ENCODE data around the gene ATPAF1. TPM values are rescaled to one million over a fixed set of nuclear protein-coding genes. Genes with fewer than 3 reads are reported as not detected.
A peak's percentile ranks its signal among the peaks of the same experiment; 100 is the strongest.

ATPAF1 gene
- 10 to 100 TPM; 52.2 to 71.3 TPM for total RNA-seq

DNA sequence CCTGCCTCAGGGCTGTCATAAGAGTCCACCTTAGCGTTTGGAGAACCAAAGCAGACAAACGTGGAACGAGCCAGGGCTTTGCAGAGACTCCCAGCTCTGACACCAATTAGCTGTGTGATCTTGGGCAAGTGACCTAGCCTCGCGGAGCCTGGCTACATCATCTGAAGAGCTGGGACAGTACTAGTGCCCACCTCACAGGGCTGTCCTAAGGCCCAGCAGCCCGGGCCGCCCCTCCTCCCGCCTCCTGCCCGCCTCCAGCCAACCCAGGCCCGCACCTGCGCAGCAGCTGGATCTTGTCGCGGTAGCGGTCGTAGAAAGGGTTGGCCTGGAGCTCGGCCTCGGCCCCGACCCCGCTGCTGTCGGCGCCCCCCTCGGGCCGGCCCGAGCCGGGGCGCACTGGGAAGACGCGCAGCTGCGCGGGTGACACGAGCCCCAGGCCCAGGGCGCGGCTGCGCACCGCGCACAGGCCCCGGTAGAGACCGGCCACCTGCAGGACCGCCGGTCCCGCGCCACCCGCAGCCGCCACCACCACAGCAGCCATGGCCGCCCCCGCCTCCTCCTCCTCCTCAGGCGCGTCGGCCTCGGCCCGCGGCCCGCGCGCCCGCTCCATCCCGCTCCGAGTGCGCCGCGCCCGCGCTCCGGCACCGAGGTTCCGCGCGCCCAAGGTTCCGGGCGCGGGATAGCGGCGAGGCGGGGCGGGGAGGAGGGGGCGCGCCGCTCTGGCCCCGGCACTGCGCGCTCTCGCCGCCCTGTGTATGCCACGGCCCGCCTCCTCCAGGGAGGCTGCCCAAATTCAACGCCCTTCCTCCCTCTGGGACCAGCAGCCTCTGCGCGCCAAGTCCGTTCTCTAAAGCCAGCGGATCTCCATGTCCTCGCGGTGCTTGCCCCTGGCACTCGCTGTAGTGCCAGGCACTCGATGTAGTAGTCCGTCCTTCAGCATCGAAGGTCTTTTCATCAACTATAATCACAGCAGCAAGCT is at the start of gene ATPAF1:
Gene ATPAF1 (minus strand): TSS at position 583 of the 979 bp plus-strand sequence. CDS start 42 bp downstream, at position 541.
- peaks cover 0 to 5% of the 10 kb centered on the region in 2 donors for H3K36me3 ChIP-seq
- no peaks in the 10 kb centered on the region for H3K9me3 ChIP-seq
- TF ChIP-seq POLR2A (IDR thresholded peaks at IDR 0.05): no peak
- TF ChIP-seq POLR2AphosphoS5 (IDR thresholded peaks at IDR 0.05): peak; percentile 12
- TF ChIP-seq CTCF (IDR thresholded peaks at IDR 0.05): peak in 1 of 4 experiments; percentile 6
- H3K4me3 ChIP-seq: peak within 1 kb of the TSS; percentile 96 to 100
- peaks cover 12% of the 10 kb centered on the region for H3K4me1 ChIP-seq (replicated peaks)
- DNase-seq (ENCODE audit: low spot score): peak; percentile 30
- H3K27me3 ChIP-seq (replicated peaks; ENCODE audit: insufficient read depth): no peaks in the 10 kb centered on the region
- under 1% methylated on average over 49 of the region's 96 CpGs for WGBS
- H3K27ac ChIP-seq: peak within 1 kb of the TSS; percentile 71 to 82
- intact Hi-C loops (cut with DNase I): loop anchor here (10.0 kb wide), 1 partner anchor 47 kb away; the partner anchor contains the start of gene EFCAB14

DNA sequence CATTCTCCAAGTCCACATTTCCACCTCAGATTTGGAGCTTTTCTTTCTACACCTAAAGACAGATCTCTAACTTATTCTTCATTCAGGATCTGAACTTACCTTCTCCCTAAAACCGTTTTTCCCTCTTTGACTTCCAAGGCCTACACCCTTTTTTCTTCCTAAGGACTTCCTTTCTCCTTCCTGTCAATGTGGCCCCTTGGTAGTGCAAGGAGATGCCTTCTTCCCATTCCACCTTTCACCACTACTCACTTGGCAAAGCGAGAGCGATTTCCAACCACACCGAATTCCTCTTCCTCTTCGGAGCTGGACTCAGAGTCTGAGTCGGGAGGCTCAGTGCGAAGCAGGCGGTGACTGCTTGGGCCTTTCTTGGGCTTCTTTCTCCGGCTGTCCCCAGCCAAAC is 49.5 kb upstream of the ATPAF1 start:
- TF ChIP-seq POLR2AphosphoS5 (IDR thresholded peaks at IDR 0.05): no peak
- no peak for TF ChIP-seq POLR2A (IDR thresholded peaks at IDR 0.05)
- no peak for TF ChIP-seq CTCF (IDR thresholded peaks at IDR 0.05)
- Histone ChIP-seq H3K4me3 (peak overlapping the region in 1 of 2 donors; percentile 87), H3K36me3 (peaks cover 5% of the 10 kb centered on the region in 2 donors), H3K4me1 (replicated peaks) (peaks cover 8% of the 10 kb centered on the region), H3K27me3 (replicated peaks; ENCODE audit: insufficient read depth) (no peaks in the 10 kb centered on the region), H3K27ac (no peak overlapping the region), H3K9me3 (no peaks in the 10 kb centered on the region)
- WGBS: 67% methylated on average over 9 of the region's 9 CpGs
- intact Hi-C loops (cut with DNase I): loop anchor here (2.0 to 10.0 kb wide), 3 partner anchors 53 to 115 kb away; partner anchors contain the start of genes ATPAF1, MKNK1 and MOB3C
- no peak for DNase-seq (ENCODE audit: low spot score)

GRCh38 chr1:46714976-46715375 is 46.8 kb upstream of the ATPAF1 start:
- WGBS: 55% methylated on average over 3 of the region's 3 CpGs
- no peak overlapping the region for H3K27ac ChIP-seq
- intact Hi-C loops (cut with DNase I): loop anchor here (5.0 to 10.0 kb wide), 2 partner anchors 50 to 113 kb away; partner anchors contain the start of genes ATPAF1 and MKNK1
- H3K4me1 ChIP-seq (replicated peaks): peaks cover 8% of the 10 kb centered on the region
- peaks cover 5% of the 10 kb centered on the region in 2 donors for H3K36me3 ChIP-seq
- DNase-seq (ENCODE audit: low spot score): no peak
- no peaks in the 10 kb centered on the region for H3K9me3 ChIP-seq
- no peaks in the 10 kb centered on the region for H3K27me3 ChIP-seq (replicated peaks; ENCODE audit: insufficient read depth)
- TF ChIP-seq POLR2A (IDR thresholded peaks at IDR 0.05) (no peak), CTCF (IDR thresholded peaks at IDR 0.05) (no peak), POLR2AphosphoS5 (IDR thresholded peaks at IDR 0.05) (no peak)
- no peak overlapping the region for H3K4me3 ChIP-seq

DNA sequence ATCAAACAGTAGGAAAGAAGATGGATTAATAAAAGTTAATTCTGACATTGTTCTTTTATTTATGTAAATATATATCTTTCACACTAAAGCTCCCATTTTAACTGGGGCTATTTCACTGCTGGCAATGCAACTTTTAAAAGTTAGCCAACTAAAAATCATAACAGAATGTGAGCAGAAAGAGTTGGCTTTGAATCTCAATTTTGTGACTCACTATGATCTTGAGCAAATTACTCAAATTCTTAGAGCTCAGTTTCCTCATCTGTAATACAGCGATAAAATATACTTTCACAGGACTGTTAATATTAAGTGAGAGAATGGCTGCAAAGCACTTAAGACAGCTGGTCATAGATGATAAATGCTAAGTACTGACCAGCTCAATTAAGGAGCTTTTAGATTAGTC is 40.0 kb upstream of the ATPAF1 start:
- H3K4me1 ChIP-seq (replicated peaks): no peaks in the 10 kb centered on the region
- no peaks in the 10 kb centered on the region for H3K27me3 ChIP-seq (replicated peaks; ENCODE audit: insufficient read depth)
- H3K9me3 ChIP-seq: no peaks in the 10 kb centered on the region
- TF ChIP-seq POLR2AphosphoS5 (IDR thresholded peaks at IDR 0.05): no peak
- TF ChIP-seq CTCF (IDR thresholded peaks at IDR 0.05): no peak
- TF ChIP-seq POLR2A (IDR thresholded peaks at IDR 0.05): no peak
- H3K4me3 ChIP-seq: no peak overlapping the region
- no peak overlapping the region for H3K27ac ChIP-seq
- H3K36me3 ChIP-seq: peaks cover 0 to 4% of the 10 kb centered on the region in 2 donors
- 96% methylated on average over 1 of the region's 1 CpG for WGBS
- no peak for DNase-seq (ENCODE audit: low spot score)
- intact Hi-C loops (cut with DNase I): no loop called here

Data from prostate gland (tissue), 2 donors.